ENCODE data around the gene LANCL2. TPM values are rescaled to one million over a fixed set of nuclear protein-coding genes. Genes with fewer than 3 reads are reported as not detected.

Gene LANCL2
- total RNA-seq, 1 donor from 2014 or later = 11.6 TPM

DNA sequence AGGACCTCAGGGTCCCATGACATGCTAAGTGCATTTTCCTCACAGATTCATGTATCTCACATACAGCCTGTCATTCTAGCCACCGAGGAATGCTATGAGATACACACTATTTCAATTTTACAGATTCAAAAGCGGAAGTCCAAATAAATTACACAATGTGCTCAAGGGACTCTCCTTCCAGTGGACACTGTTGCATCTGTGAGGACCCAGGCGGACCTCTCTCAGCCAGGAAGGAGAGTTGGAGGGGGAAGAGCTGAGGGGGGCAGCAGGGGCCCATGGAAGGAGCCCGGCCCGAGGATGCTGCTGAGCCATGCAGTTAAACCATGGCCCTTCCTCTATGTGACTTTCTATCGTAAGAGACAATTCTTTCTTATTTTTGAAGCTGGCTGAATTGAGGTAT, 113.6 kb downstream of the LANCL2 start:
- Mint-ChIP-seq H3K9me3 (ENCODE audit: unreplicated experiment) (no peaks in the 10 kb centered on the region), H3K4me1 (ENCODE audit: unreplicated experiment) (peaks cover 42% of the 10 kb centered on the region), H3K27ac (ENCODE audit: unreplicated experiment) (no peak overlapping the region), H3K4me3 (ENCODE audit: unreplicated experiment) (no peak overlapping the region), H3K36me3 (ENCODE audit: unreplicated experiment) (peaks cover 14% of the 10 kb centered on the region), H3K27me3 (ENCODE audit: unreplicated experiment) (no peaks in the 10 kb centered on the region)
- TF ChIP-seq, protein P1, sequence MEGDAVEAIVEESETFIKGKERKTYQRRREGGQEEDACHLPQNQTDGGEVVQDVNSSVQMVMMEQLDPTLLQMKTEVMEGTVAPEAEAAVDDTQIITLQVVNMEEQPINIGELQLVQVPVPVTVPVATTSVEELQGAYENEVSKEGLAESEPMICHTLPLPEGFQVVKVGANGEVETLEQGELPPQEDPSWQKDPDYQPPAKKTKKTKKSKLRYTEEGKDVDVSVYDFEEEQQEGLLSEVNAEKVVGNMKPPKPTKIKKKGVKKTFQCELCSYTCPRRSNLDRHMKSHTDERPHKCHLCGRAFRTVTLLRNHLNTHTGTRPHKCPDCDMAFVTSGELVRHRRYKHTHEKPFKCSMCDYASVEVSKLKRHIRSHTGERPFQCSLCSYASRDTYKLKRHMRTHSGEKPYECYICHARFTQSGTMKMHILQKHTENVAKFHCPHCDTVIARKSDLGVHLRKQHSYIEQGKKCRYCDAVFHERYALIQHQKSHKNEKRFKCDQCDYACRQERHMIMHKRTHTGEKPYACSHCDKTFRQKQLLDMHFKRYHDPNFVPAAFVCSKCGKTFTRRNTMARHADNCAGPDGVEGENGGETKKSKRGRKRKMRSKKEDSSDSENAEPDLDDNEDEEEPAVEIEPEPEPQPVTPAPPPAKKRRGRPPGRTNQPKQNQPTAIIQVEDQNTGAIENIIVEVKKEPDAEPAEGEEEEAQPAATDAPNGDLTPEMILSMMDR (IDR thresholded peaks at IDR 0.05) = no peak
- DNase-seq (ENCODE audit: extremely low spot score, unreplicated experiment) = no peak

GRCh38 chr7:55481155-55481554, 116.0 kb downstream of the LANCL2 start:
- DNase-seq (ENCODE audit: extremely low spot score, unreplicated experiment) = peak; percentile 59
- H3K4me1 Mint-ChIP-seq (ENCODE audit: unreplicated experiment) = peaks cover 25% of the 10 kb centered on the region
- TF ChIP-seq, protein P1 (IDR thresholded peaks at IDR 0.05) = no peak
- no peaks in the 10 kb centered on the region for H3K27me3 Mint-ChIP-seq (ENCODE audit: unreplicated experiment)
- H3K4me3 Mint-ChIP-seq (ENCODE audit: unreplicated experiment) = no peak overlapping the region
- H3K9me3 Mint-ChIP-seq (ENCODE audit: unreplicated experiment) = no peaks in the 10 kb centered on the region
- H3K27ac Mint-ChIP-seq (ENCODE audit: unreplicated experiment) = no peak overlapping the region
- peaks cover 17% of the 10 kb centered on the region for H3K36me3 Mint-ChIP-seq (ENCODE audit: unreplicated experiment)

DNA sequence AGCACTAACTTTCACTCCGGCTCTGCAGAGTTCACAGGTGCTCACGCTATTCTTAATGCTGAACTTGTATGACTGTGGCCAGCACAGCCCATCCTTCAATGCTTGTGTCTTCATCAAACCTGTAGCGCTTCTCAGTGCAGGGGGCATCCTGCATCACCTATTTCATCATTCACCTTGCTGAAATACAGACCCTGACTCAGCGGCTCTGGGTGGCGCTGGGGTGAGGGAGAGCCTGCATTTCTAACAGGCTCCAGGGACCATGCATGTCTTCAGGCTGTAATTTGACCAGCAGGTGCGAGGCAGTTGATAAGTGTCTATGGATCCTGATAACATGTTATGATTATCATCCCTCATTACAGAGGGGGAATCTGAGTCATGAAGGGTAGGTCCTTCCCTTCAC, 117.9 kb downstream of the LANCL2 start:
- no peaks in the 10 kb centered on the region for H3K9me3 Mint-ChIP-seq (ENCODE audit: unreplicated experiment)
- peak; percentile 44 for DNase-seq (ENCODE audit: extremely low spot score, unreplicated experiment)
- peaks cover 8% of the 10 kb centered on the region for H3K4me1 Mint-ChIP-seq (ENCODE audit: unreplicated experiment)
- no peak overlapping the region for H3K4me3 Mint-ChIP-seq (ENCODE audit: unreplicated experiment)
- H3K27ac Mint-ChIP-seq (ENCODE audit: unreplicated experiment) = no peak overlapping the region
- H3K36me3 Mint-ChIP-seq (ENCODE audit: unreplicated experiment) = peaks cover 17% of the 10 kb centered on the region
- TF ChIP-seq, protein P1 (IDR thresholded peaks at IDR 0.05) = no peak
- H3K27me3 Mint-ChIP-seq (ENCODE audit: unreplicated experiment) = no peaks in the 10 kb centered on the region

Other genes with a start within 250 kb of the LANCL2 start
- gene VOPP1, start 207.2 kb downstream of the LANCL2 start, total RNA-seq = 86.6 and 88.6 TPM in 2 replicates

Measured in osteocyte (in vitro differentiated cells).